SK-N-SH treated with all-trans-retinoic acid at 6 μM for 48 hours (cell line): ENCODE results near the gene EHMT2.

Experiments
- ATAC-seq: fragments of 200-7000 bp; cut with Tn5 transposase; 3 replicates; pipeline ENCODE4 v1.9.1; 2020; ENCODE audit warnings: mild to moderate bottlenecking, moderate library complexity
- ARNTL ChIP-seq: fragments of 450-650 bp; formaldehyde crosslinking; IDR thresholded peaks from 2 replicates; pipeline ENCODE4 v1.5.0; 2020; ENCODE audit warnings: low read depth, mild to moderate bottlenecking, moderate library complexity, borderline replicate concordance
- CSDC2 ChIP-seq: fragments of 250-450 bp; sonication (Bioruptor Pico); IDR thresholded peaks from 2 replicates; pipeline ENCODE4 v1.5.0; 2020; ENCODE audit warnings: mild to moderate bottlenecking, moderate library complexity
- ESRRG ChIP-seq: fragments of 250-450 bp; sonication (Bioruptor Pico); IDR thresholded peaks from 2 replicates; pipeline ENCODE4 v1.6.1; 2021; ENCODE audit warnings: mild to moderate bottlenecking
- GLIS3 ChIP-seq: fragments of 250-450 bp; sonication (Bioruptor Pico); IDR thresholded peaks from 2 replicates; pipeline ENCODE4 v1.5.0; 2020; ENCODE audit warnings: mild to moderate bottlenecking, moderate library complexity
- ISL1 ChIP-seq: fragments of 250-450 bp; sonication (Bioruptor Pico); IDR thresholded peaks from 2 replicates; pipeline ENCODE4 v2.1.2; 2022; ENCODE audit warnings: mild to moderate bottlenecking, moderate library complexity
- OSR1 ChIP-seq: fragments of 250-450 bp; sonication (Bioruptor Pico); IDR thresholded peaks from 2 replicates; pipeline ENCODE4 v1.8.0; 2022; ENCODE audit warnings: moderate library complexity, mild to moderate bottlenecking, inconsistent platforms
- PPARA ChIP-seq: fragments of 250-450 bp; sonication (Bioruptor Pico); IDR thresholded peaks from 2 replicates; pipeline ENCODE4 v1.5.0; 2020; ENCODE audit warnings: mild to moderate bottlenecking, borderline replicate concordance
- RARB ChIP-seq: fragments of 250-450 bp; sonication (Bioruptor Pico); IDR thresholded peaks from 2 replicates; pipeline ENCODE4 v1.8.0; 2021; ENCODE audit warnings: mild to moderate bottlenecking, moderate library complexity
- SNAI2 ChIP-seq: fragments of 250-450 bp; sonication (Bioruptor Pico); IDR thresholded peaks from 2 replicates; pipeline ENCODE4 v1.5.0; 2020; ENCODE audit warnings: mild to moderate bottlenecking, moderate library complexity
- TCF4 ChIP-seq: fragments of 250-450 bp; sonication (Bioruptor Pico); IDR thresholded peaks from 2 replicates; pipeline ENCODE4 v1.8.0; 2021; ENCODE audit warnings: mild to moderate bottlenecking, moderate library complexity, borderline replicate concordance
- TOX ChIP-seq: fragments of 250-450 bp; sonication (Bioruptor Pico); IDR thresholded peaks from 2 replicates; pipeline ENCODE4 v1.8.0; 2021; ENCODE audit warnings: mild to moderate bottlenecking, moderate library complexity, borderline replicate concordance
- ZC3H10 ChIP-seq: fragments of 250-450 bp; sonication (Bioruptor Pico); IDR thresholded peaks from 2 replicates; pipeline ENCODE4 v1.5.1; 2021; ENCODE audit warnings: mild to moderate bottlenecking, moderate library complexity
- ZNF565 ChIP-seq: fragments of 450-650 bp; formaldehyde crosslinking; conservative IDR thresholded peaks from 2 replicates; pipeline ENCODE4 v1.5.0; 2020; ENCODE audit warnings: low read depth, mild to moderate bottlenecking, moderate library complexity
- ZNF70 ChIP-seq: fragments of 450-650 bp; formaldehyde crosslinking; IDR thresholded peaks from 2 replicates; pipeline ENCODE4 v1.5.0; 2020; ENCODE audit warnings: mild to moderate bottlenecking, moderate library complexity
- ZNF8 ChIP-seq: fragments of 450-650 bp; formaldehyde crosslinking; IDR thresholded peaks from 2 replicates; pipeline ENCODE4 v1.5.0; 2020; ENCODE audit warnings: mild to moderate bottlenecking, moderate library complexity
- TF ChIP-seq, protein P1 (sequence below): fragments of 250-450 bp; sonication (Bioruptor Pico); IDR thresholded peaks from 2 replicates; pipeline ENCODE4 v1.5.0; 2020; ENCODE audit warnings: mild to moderate bottlenecking, moderate library complexity
- TF ChIP-seq, protein P2 (sequence below): fragments of 250-450 bp; sonication (Bioruptor Pico); IDR thresholded peaks from 2 replicates; pipeline ENCODE4 v1.8.0; 2021; ENCODE audit warnings: low read depth, mild to moderate bottlenecking, moderate library complexity, borderline replicate concordance
- TF ChIP-seq, protein P3 (sequence below): fragments of 250-450 bp; sonication (Bioruptor Pico); IDR thresholded peaks from 2 replicates; pipeline ENCODE4 v1.8.0; 2020; ENCODE audit warnings: mild to moderate bottlenecking, moderate library complexity, borderline replicate concordance
- TF ChIP-seq, protein P4 (sequence below): fragments of 250-450 bp; sonication (Bioruptor Pico); IDR thresholded peaks from 2 replicates; pipeline ENCODE4 v1.5.1; 2020; ENCODE audit warnings: low read depth, mild to moderate bottlenecking, moderate library complexity
- TF ChIP-seq, protein P5 (sequence below): fragments of 250-450 bp; sonication (Bioruptor Pico); IDR thresholded peaks from 2 replicates; pipeline ENCODE4 v1.5.1; 2021; ENCODE audit warnings: mild to moderate bottlenecking, moderate library complexity

The EHMT2 gene

DNA sequence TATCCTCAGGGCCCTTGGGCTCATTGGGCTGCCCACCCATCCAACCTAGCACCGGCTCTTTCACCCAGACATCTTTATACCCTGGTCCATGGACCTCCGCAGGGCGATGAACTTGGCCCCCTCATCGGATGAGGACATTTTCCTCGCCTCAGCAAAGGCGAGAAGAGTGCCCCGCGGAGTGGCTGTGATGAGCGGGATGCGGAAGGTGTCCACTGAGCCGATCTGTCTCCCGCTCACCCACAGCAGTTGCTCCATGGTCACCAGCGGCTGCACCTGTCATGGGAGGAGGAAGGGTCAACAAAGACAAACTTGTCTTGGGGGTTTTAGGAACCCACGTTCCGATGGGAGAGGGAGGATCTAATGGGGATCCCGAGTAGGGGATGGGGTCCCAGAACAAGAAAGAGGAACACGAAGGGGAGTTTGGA, 35.6 kb downstream of the EHMT2 start:
- TF ChIP-seq, protein P1, sequence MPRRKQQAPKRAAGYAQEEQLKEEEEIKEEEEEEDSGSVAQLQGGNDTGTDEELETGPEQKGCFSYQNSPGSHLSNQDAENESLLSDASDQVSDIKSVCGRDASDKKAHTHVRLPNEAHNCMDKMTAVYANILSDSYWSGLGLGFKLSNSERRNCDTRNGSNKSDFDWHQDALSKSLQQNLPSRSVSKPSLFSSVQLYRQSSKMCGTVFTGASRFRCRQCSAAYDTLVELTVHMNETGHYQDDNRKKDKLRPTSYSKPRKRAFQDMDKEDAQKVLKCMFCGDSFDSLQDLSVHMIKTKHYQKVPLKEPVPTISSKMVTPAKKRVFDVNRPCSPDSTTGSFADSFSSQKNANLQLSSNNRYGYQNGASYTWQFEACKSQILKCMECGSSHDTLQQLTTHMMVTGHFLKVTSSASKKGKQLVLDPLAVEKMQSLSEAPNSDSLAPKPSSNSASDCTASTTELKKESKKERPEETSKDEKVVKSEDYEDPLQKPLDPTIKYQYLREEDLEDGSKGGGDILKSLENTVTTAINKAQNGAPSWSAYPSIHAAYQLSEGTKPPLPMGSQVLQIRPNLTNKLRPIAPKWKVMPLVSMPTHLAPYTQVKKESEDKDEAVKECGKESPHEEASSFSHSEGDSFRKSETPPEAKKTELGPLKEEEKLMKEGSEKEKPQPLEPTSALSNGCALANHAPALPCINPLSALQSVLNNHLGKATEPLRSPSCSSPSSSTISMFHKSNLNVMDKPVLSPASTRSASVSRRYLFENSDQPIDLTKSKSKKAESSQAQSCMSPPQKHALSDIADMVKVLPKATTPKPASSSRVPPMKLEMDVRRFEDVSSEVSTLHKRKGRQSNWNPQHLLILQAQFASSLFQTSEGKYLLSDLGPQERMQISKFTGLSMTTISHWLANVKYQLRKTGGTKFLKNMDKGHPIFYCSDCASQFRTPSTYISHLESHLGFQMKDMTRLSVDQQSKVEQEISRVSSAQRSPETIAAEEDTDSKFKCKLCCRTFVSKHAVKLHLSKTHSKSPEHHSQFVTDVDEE (CRISPR knock-in tag) = no peak
- no peak for TF ChIP-seq ZNF70 (CRISPR knock-in tag)
- no peak for TF ChIP-seq ARNTL (CRISPR knock-in tag)
- no peak for TF ChIP-seq ZC3H10 (CRISPR knock-in tag)
- TF ChIP-seq, protein P2, sequence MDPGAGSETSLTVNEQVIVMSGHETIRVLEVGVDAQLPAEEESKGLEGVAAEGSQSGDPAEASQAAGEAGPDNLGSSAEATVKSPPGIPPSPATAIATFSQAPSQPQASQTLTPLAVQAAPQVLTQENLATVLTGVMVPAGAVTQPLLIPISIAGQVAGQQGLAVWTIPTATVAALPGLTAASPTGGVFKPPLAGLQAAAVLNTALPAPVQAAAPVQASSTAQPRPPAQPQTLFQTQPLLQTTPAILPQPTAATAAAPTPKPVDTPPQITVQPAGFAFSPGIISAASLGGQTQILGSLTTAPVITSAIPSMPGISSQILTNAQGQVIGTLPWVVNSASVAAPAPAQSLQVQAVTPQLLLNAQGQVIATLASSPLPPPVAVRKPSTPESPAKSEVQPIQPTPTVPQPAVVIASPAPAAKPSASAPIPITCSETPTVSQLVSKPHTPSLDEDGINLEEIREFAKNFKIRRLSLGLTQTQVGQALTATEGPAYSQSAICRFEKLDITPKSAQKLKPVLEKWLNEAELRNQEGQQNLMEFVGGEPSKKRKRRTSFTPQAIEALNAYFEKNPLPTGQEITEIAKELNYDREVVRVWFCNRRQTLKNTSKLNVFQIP (CRISPR knock-in tag) = no peak
- no peak for TF ChIP-seq TOX
- TF ChIP-seq CSDC2 (CRISPR knock-in tag) = no peak
- TF ChIP-seq RARB (CRISPR knock-in tag) = no peak
- TF ChIP-seq ISL1 (CRISPR knock-in tag) = no peak
- TF ChIP-seq GLIS3 = no peak
- TF ChIP-seq OSR1 (CRISPR knock-in tag) = no peak
- no peak for TF ChIP-seq TCF4 (CRISPR knock-in tag)
- TF ChIP-seq, protein P3, sequence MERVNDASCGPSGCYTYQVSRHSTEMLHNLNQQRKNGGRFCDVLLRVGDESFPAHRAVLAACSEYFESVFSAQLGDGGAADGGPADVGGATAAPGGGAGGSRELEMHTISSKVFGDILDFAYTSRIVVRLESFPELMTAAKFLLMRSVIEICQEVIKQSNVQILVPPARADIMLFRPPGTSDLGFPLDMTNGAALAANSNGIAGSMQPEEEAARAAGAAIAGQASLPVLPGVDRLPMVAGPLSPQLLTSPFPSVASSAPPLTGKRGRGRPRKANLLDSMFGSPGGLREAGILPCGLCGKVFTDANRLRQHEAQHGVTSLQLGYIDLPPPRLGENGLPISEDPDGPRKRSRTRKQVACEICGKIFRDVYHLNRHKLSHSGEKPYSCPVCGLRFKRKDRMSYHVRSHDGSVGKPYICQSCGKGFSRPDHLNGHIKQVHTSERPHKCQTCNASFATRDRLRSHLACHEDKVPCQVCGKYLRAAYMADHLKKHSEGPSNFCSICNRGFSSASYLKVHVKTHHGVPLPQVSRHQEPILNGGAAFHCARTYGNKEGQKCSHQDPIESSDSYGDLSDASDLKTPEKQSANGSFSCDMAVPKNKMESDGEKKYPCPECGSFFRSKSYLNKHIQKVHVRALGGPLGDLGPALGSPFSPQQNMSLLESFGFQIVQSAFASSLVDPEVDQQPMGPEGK (CRISPR knock-in tag) = no peak
- TF ChIP-seq, protein P4, sequence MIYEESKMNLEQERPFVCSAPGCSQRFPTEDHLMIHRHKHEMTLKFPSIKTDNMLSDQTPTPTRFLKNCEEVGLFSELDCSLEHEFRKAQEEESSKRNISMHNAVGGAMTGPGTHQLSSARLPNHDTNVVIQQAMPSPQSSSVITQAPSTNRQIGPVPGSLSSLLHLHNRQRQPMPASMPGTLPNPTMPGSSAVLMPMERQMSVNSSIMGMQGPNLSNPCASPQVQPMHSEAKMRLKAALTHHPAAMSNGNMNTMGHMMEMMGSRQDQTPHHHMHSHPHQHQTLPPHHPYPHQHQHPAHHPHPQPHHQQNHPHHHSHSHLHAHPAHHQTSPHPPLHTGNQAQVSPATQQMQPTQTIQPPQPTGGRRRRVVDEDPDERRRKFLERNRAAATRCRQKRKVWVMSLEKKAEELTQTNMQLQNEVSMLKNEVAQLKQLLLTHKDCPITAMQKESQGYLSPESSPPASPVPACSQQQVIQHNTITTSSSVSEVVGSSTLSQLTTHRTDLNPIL (CRISPR knock-in tag) = no peak
- TF ChIP-seq SNAI2 = no peak
- TF ChIP-seq ESRRG (CRISPR knock-in tag) = no peak

GRCh38 chr6:31861150-31861549, 36.3 kb downstream of the EHMT2 start:
- TF ChIP-seq, protein P2 (CRISPR knock-in tag) = no peak
- TF ChIP-seq, protein P4 (CRISPR knock-in tag) = no peak
- TF ChIP-seq RARB (CRISPR knock-in tag) (no peak), ISL1 (CRISPR knock-in tag) (no peak), ZNF565 (no peak), CSDC2 (CRISPR knock-in tag) (no peak), ZNF70 (CRISPR knock-in tag) (no peak), TCF4 (CRISPR knock-in tag) (no peak), GLIS3 (no peak), SNAI2 (no peak), TOX (no peak), ZNF8 (CRISPR knock-in tag) (no peak), ARNTL (CRISPR knock-in tag) (no peak), PPARA (CRISPR knock-in tag) (no peak), ZC3H10 (CRISPR knock-in tag) (no peak)
- TF ChIP-seq, protein P1 (CRISPR knock-in tag) = no peak
- TF ChIP-seq, protein P3 (CRISPR knock-in tag) = no peak
- TF ChIP-seq, protein P5, sequence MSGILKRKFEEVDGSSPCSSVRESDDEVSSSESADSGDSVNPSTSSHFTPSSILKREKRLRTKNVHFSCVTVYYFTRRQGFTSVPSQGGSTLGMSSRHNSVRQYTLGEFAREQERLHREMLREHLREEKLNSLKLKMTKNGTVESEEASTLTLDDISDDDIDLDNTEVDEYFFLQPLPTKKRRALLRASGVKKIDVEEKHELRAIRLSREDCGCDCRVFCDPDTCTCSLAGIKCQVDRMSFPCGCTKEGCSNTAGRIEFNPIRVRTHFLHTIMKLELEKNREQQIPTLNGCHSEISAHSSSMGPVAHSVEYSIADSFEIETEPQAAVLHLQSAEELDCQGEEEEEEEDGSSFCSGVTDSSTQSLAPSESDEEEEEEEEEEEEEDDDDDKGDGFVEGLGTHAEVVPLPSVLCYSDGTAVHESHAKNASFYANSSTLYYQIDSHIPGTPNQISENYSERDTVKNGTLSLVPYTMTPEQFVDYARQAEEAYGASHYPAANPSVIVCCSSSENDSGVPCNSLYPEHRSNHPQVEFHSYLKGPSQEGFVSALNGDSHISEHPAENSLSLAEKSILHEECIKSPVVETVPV (CRISPR knock-in tag) = no peak

More for the DNA sequence above, 35.6 kb downstream of the EHMT2 start:
- ATAC-seq = no peak

More at GRCh38 chr6:31861150-31861549, 36.3 kb downstream of the EHMT2 start:
- ATAC-seq = no peak
